ENCODE results near the gene SMPD1.
"Not testable (repeated sequence)": the region's sequence is repeated elsewhere in the genome, so short reads cannot be mapped to it uniquely, and the experiment has no call there.

SMPD1 gene

DNA sequence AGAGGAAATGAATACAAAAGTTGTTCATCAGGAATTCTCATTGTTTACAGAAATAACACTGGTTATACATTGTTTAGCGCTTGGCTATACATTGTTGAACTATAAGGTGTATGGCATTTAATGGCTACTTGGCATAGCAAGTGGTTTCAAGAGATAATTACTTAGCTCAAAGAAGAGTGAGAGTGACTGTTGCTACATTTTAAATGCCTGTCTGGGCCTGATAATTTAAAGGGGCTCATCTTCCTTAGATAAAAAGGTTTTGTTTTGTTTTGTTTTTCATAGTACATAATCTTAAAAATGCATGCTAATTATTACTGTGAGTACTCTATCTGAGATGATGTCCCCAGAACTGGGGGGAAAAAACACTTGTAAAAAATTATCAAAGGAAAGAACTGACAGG lies 1.5 kb upstream of the SMPD1 start:
- no peak for DNase-seq (ENCODE audit: low read depth in 3 of 3)

DNA sequence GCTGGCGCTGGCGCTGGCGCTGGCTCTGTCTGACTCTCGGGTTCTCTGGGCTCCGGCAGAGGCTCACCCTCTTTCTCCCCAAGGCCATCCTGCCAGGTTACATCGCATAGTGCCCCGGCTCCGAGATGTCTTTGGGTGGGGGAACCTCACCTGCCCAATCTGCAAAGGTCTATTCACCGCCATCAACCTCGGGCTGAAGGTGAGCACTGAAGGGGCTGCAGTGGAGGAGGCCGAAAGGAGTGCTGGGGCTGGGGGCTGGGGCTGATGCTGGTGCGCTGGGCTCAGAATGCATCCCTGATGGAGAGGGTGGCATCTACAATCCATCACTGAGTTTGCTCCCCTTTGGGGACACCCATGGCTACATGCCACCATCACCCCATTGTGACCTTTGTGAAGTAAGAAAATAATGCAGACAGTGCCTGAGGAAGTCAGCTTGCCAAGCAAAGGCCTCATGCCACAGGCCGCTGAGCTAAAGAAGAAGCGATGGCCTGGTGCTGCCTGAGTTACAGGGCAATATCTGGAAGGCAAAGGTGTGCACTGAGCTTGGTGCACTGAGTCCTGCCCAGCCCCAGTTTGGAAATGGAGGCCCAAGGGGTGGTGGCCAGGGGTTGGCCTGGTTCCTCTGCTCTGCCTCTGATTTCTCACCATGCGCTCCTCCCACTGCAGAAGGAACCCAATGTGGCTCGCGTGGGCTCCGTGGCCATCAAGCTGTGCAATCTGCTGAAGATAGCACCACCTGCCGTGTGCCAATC lies 620 bp downstream of the SMPD1 start:
- no peak for DNase-seq (ENCODE audit: low read depth in 3 of 3)

GRCh38 chr11:6391537-6392134 lies 1.4 kb downstream of the SMPD1 start:
- DNase-seq (ENCODE audit: low read depth in 3 of 3): no peak

DNA sequence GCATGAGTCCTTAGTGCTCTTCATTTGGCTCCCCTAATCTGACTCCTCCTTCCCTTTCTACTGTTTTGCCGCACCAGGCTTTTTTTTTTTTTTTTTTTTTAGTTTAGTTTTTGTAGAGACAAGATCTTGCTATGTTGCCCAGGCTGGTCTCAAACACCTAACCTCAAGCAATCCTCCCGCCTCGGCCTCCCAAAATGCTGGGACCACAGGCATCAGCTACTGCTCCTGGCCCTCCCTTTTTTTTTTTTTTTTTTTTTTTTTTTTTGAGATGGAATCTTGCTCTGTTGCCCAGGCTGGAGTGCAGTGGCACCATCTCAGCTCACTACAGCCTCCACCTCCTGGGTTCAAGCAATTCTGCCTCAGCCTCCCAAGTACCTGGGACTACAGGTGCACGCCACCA lies 2.0 kb downstream of the SMPD1 start:
- not testable (repeated sequence) for DNase-seq (ENCODE audit: low read depth in 3 of 3)

DNA sequence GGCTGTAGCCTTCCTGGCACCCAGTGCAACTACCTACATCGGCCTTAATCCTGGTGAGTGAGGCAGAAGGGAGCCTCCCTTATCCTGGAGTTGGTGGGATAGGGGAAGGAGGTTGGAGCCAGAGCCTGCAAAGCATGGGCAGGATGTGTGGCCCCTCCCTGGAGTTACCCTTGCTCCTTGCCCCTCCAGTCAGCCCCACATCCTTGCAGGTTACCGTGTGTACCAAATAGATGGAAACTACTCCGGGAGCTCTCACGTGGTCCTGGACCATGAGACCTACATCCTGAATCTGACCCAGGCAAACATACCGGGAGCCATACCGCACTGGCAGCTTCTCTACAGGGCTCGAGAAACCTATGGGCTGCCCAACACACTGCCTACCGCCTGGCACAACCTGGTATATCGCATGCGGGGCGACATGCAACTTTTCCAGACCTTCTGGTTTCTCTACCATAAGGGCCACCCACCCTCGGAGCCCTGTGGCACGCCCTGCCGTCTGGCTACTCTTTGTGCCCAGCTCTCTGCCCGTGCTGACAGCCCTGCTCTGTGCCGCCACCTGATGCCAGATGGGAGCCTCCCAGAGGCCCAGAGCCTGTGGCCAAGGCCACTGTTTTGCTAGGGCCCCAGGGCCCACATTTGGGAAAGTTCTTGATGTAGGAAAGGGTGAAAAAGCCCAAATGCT lies 3.9 kb downstream of the SMPD1 start:
- no peak for DNase-seq (ENCODE audit: low read depth in 3 of 3)

GRCh38 chr11:6395470-6396060 lies 5.3 kb downstream of the SMPD1 start:
- no peak for DNase-seq (ENCODE audit: low read depth in 3 of 3)

DNA sequence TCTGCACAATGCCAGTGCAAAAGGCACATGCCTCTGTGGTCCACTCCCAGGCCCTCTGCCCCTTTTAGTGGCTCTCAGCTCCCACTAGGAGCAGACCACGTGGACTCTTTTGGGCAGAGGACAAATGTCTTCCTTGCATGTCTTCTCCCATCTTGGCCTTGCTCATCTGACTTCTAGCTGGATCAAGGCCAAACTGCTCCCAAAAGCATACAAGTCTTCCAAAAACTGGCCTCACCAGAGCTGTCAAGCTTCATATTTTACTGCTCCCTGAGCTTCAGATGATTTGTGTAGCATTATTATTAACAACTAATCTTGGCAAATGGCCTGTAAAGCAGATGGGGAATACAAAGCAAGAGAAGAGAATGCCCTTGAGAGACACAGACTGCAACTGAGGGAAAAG lies 6.9 kb downstream of the SMPD1 start:
- no peak for DNase-seq (ENCODE audit: low read depth in 3 of 3)

DNA sequence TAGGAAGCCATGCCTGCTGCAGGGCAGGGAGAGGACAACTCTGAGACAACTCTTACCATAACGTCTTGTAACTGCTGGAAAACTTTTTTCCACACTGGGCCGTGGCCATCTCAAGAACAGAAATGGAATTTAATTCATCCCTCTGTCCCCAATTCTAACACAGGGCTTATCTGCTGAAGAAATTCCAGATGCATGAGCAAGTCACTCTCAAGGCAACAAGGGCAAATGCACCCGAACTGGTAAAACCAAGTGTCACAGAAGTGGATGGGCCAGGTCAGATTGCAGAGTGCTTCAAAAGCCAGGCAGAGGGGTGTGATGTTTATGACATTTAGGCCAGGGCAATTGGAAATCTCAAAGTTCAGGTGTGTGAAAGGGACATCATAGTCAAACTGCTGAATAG lies 7.4 kb downstream of the SMPD1 start:
- DNase-seq (ENCODE audit: low read depth in 3 of 3): no peak

GRCh38 chr11:6400431-6401345 lies 10.4 kb downstream of the SMPD1 start:
- no peak for DNase-seq (ENCODE audit: low read depth in 3 of 3)

GRCh38 chr11:6401464-6401863 lies 11.2 kb downstream of the SMPD1 start:
- no peak for DNase-seq (ENCODE audit: low read depth in 3 of 3)

GRCh38 chr11:6402061-6402470 lies 11.8 kb downstream of the SMPD1 start:
- no peak for DNase-seq (ENCODE audit: low read depth in 3 of 3)

GRCh38 chr11:6402561-6402981 lies 12.3 kb downstream of the SMPD1 start:
- peak in 2 of 3 experiments; percentile 33 to 45 for DNase-seq (ENCODE audit: low read depth in 3 of 3)

GRCh38 chr11:6403539-6403938 lies 13.3 kb downstream of the SMPD1 start:
- DNase-seq (ENCODE audit: low read depth in 3 of 3): no peak

- no peak for DNase-seq (ENCODE audit: low read depth in 3 of 3)
These were observed 14.2 kb downstream of the SMPD1 start for GRCh38 chr11:6404342-6405051.

- DNase-seq (ENCODE audit: low read depth in 3 of 3): no peak
These were observed 14.9 kb downstream of the SMPD1 start for GRCh38 chr11:6405052-6405667.

- no peak for DNase-seq (ENCODE audit: low read depth in 3 of 3)
These were observed 15.6 kb downstream of the SMPD1 start for GRCh38 chr11:6405846-6406245.

DNA sequence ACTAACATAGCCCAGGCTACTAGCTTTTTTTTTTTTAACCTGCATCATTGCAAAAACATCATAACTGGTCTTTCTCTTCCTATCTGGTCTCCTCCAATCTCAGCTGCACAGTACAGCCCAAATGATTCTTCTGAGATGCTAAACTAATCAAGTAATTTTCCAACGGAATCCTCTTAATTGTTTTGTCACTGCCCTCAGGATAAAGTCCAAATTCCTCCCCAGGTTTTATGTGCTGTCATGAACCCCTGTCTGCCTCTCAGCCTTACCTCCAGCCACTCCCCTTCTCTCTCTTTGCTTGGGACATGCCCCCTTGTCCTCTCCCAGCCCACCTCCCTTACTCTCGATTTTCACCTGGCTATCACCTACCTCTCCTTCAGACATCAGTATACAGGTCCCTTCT lies 16.1 kb downstream of the SMPD1 start:
- no peak for DNase-seq (ENCODE audit: low read depth in 3 of 3)

DNA sequence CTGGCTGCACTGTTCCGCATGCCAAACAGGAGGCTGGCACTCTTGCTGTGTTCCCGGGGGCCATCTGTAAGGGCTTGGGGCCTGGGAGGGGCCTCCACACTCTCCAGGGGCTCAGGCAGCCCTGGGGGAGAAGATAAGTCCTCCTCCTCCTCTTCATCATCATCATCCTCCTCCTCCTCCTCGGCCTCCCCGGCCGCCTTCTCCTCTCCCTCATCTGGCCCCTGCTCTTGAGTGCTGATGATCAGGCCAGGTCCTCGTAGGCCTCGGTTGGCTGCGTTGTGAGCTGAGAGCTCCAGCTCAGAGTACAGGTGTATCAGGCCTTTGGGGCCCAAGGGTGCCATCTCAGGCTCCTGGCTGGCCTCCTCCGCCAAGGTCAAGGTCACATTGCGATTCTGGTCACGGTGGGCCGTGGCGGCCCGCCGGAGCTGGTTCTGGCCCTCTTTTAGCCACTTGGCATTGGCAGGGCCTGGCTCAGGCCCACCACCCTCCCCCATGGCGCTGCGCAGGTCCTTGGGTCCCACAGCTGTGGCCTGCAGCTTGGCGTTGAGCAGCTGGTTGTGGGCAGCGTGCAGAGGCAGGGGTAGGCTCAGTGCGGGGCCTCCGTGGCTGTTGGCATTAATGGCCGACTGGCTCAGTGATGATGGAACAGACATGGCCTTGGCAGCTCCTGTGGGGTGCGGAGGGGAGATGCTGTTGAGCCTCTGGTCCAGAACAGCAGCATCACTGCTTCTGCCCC lies 20.6 kb downstream of the SMPD1 start:
- no peak for DNase-seq (ENCODE audit: low read depth in 3 of 3)

- DNase-seq (ENCODE audit: low read depth in 3 of 3): no peak
These were observed 21.3 kb downstream of the SMPD1 start for GRCh38 chr11:6411594-6412031.

- DNase-seq (ENCODE audit: low read depth in 3 of 3): peak in 2 of 3 experiments; percentile 43 to 61
These were observed 23.5 kb downstream of the SMPD1 start for GRCh38 chr11:6413791-6414201.

Measured in stimulated activated CD4-positive, alpha-beta T cell treated with anti-CD3 and anti-CD28 coated beads, TNF-alpha, amount 100 ng/mL, for 4 hours (primary cell).